Renal cortex interstitium (tissue), 15 donors: Measurements from ENCODE around the gene PLD6. TPM values are rescaled to one million over a fixed set of nuclear protein-coding genes. Genes with fewer than 3 reads are reported as not detected.
"Not testable (repeated sequence)": the region's sequence is repeated elsewhere in the genome, so short reads cannot be mapped to it uniquely, and the experiment has no call there.

Experiments
- DNase-seq, 11 donors: peaks; one replicate each; pipeline ENCODE4 v3.0.0-alpha.2; 2013; ENCODE audit warnings: low read depth in 9 of 11, low spot score in 4 of 11; ENCODE audit errors: extremely low read depth in 1 of 11
- long read RNA-seq, 16 experiments: transcript quantifications; one replicate each; lab custom pipeline, GENCODE V29; 2026
- polyA plus RNA-seq, 3 donors: library from polyadenylated mRNA; unstranded; fragments of 120-200 nt; gene quantifications; one replicate each; pipeline ENCODE4 v1.2.1, GENCODE V29; 2013; ENCODE audit not compliant: insufficient read length in 3 of 3

PLD6 gene, protein sequence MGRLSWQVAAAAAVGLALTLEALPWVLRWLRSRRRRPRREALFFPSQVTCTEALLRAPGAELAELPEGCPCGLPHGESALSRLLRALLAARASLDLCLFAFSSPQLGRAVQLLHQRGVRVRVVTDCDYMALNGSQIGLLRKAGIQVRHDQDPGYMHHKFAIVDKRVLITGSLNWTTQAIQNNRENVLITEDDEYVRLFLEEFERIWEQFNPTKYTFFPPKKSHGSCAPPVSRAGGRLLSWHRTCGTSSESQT
- 1 to 10 TPM; 3.4 to 5.2 (median 4.0) TPM for polyA plus RNA-seq
- long read RNA-seq, donor 1, result 0 reads
- long read RNA-seq, donor 2, result 0 reads
- long read RNA-seq, donor 3, partial matches to known transcripts, result 0 of 1 reads
- long read RNA-seq, donor 3, other reads (novel, unspliced or antisense), result 0 of 1 reads
- long read RNA-seq, donor 4, partial matches to known transcripts, result 0 of 1 reads
- long read RNA-seq, donor 4, other reads (novel, unspliced or antisense), result 0 of 1 reads
- long read RNA-seq, donor 5, result 0 reads
- long read RNA-seq, donor 6, partial matches to known transcripts, result 0 of 1 reads
- long read RNA-seq, donor 6, other reads (novel, unspliced or antisense), result 0 of 1 reads
- long read RNA-seq, donor 7, result 0 reads
- long read RNA-seq, donor 8, result 0 reads
- long read RNA-seq, donor 9, partial matches to known transcripts, result 0 of 1 reads
- long read RNA-seq, donor 9, other reads (novel, unspliced or antisense), result 0 of 1 reads
- long read RNA-seq, donor 10, partial matches to known transcripts, result 0 of 2 reads
- long read RNA-seq, donor 10, other reads (novel, unspliced or antisense), result 0 of 2 reads
- long read RNA-seq, donor 11, result 0 reads
- long read RNA-seq, donor 12, result 0 reads
- long read RNA-seq, donor 13, result 0 reads
- long read RNA-seq, donor 14, partial matches to known transcripts, result 0 of 1 reads
- long read RNA-seq, donor 14, other reads (novel, unspliced or antisense), result 0 of 1 reads
- long read RNA-seq, donor 15, result 0 reads
- long read RNA-seq, donor 16, partial matches to known transcripts, result 0 of 4 reads
- long read RNA-seq, donor 16, other reads (novel, unspliced or antisense), result 0 of 4 reads

- DNase-seq, result peak in 7 of 11 donors; percentile 23 to 59 (median 48)
Observed at GRCh38 chr17:17206124-17206912, at the start of gene PLD6. TSS of gene PLD6 (minus strand) at chr17:17206333. CDS start at chr17:17206286, 47 bp downstream.

GRCh38 chr17:17255689-17256088 lies 49.6 kb upstream of the PLD6 start:
- DNase-seq, result not testable (repeated sequence)

- DNase-seq, result no peak
Observed at GRCh38 chr17:17254036-17254435, 47.9 kb upstream of the PLD6 start.

- no peak for DNase-seq
Observed at GRCh38 chr17:17253406-17253805, 47.3 kb upstream of the PLD6 start.

DNA sequence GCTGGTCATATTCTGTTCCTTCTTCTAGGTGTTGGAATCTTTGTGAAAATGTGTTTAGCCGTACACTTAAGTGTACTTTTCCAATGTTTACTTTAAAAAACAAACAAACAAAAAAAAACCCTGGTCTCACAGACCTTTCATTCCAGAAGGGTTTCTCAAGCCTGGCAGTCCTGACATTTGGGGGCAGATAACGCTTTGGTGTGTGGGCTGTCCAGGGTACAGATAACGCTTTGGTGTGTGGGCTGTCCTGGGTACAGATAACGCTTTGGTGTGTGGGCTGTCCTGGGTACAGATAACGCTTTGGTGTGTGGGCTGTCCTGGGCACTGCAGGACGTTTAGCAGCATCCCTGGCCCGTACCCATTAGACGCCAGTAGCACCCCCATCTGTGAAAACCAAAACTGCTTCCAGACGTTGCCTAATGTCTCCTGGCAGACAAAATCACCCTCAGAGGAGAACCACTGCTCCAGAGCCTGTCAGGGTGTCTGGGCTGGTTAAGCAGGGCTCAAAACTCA lies 46.1 kb upstream of the PLD6 start:
- no peak for DNase-seq

DNA sequence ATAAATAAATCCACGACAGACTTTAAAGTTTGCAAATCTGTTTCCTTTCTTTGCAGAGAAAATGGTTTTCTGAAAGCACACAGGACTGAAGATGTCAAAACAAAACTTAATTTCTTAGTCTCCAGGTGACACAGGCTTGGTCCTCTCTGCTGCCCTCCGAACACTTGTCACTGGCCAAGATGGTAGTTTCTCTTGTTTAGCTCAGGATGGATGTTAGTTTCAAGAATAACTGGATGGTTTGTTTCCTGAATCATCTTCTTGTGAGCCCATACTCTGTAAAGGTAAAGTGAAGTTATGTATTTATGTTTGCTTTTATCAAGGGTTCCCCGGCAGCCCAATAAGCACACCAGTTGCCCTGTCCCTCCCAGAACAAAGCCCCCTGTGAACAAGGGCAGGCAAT lies 40.7 kb upstream of the PLD6 start:
- DNase-seq, result no peak

DNA sequence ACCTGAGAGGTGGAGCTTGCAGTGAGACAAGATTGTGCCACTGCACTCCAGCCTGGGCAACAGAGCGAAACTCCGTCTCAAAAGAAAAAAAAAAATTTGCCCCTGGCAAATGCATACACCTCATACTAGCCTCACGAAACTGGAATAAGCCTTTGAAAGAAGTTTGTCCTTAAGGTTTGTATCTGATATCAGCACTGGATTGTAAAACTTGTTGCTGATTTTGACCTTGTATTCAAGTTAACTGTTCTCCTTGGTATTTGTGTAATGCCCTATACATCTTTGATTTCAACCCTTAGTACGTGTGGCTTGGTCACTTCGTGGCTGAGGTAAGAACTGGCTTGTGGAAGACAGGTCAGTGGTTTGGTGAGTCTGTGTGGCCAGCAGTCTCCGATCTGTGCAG lies 37.0 kb upstream of the PLD6 start:
- DNase-seq, result no peak

- DNase-seq, result no peak
Observed at GRCh38 chr17:17242246-17242645, 36.1 kb upstream of the PLD6 start.

DNA sequence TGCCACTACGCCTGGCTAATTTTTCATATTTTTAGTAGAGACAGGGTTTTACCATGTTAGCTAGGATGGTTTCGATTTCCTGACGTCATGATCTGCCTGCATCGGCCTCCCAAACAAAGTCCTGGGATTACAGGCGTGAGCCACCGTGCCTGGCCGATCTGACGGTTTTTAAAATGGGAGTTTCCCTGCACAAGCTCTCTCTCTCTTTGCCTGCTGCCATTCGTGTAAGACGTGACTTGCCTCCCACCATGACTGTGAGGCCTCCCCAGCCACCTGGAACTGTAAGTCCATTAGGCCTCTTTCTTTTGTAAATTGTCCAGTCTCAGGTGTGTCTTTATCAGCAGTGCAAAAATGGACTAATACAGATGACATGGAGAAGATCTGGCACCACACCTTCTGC lies 35.5 kb upstream of the PLD6 start:
- no peak for DNase-seq

- DNase-seq, result no peak
Observed at GRCh38 chr17:17239832-17240231, 33.7 kb upstream of the PLD6 start.

GRCh38 chr17:17237026-17237799 lies 31.1 kb upstream of the PLD6 start, which contains the start of gene FLCN:
TSS of gene FLCN (minus strand) at chr17:17237168. CDS start at chr17:17228137, 9,031 bp downstream.
- DNase-seq, result peak; percentile 68 to 91 (median 83)

GRCh38 chr17:17236295-17237025 lies 30.3 kb upstream of the PLD6 start:
- DNase-seq, result peak in 1 of 11 donors; percentile 17

DNA sequence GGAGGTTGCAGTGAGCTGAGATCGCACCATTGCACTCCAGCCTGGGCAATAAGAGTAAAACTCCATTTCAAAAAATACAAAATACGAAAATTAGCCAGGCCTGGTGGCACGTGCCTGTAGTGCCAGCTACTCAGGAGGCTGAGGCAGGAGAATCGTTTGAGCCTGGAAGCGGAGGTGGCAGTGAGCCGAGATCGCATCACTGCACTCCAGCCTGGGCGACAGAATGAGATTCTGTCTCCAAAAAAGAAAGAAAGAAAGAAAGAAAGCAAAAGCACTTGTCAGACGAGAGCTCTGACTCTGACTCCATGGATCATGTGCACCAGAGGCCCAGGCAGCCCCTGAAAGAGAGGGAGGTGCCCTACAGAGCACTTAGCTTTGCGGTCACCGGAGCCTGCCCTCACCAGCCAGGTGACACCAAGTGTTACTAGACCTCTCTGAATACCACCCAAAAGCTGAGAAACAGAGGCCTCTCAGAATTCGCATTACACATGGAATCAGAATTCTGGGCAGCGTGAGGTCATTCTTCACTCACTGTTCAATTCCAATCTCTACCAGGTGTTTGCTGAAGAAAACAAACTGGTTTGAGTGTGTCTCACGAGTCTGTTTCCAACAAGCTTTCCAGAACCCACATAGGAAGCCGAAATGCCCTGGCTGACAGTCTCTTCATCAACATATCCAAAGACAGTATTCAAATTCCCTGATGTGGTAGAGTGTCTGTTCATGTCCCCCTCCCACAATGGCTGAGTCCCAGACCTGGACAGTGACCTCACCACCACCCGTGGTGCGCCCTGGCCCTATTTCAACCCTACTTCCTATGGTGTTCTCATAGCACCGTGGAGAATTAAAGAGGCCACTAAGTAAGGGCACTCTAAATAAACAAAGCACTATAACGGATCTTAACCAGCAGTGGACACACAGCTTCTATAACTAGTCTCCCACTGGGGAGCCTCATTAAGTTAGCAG lies 29.4 kb upstream of the PLD6 start:
- no peak for DNase-seq

DNA sequence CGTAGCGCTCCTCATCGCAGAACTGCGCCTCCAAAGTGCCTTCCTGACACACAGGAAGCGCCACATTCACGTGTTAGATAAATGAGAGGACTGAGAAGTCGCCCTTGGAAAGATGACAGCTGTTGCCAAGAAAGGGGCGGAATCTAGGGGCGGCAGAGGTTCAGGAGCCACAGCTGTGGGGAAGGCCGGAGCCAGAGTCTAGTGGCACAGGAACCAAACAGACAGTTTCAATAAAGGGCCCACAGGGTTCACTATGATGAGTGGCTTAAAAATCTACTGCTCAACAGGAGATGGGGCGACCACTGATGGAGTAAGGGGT lies 26.1 kb upstream of the PLD6 start:
- no peak for DNase-seq

DNA sequence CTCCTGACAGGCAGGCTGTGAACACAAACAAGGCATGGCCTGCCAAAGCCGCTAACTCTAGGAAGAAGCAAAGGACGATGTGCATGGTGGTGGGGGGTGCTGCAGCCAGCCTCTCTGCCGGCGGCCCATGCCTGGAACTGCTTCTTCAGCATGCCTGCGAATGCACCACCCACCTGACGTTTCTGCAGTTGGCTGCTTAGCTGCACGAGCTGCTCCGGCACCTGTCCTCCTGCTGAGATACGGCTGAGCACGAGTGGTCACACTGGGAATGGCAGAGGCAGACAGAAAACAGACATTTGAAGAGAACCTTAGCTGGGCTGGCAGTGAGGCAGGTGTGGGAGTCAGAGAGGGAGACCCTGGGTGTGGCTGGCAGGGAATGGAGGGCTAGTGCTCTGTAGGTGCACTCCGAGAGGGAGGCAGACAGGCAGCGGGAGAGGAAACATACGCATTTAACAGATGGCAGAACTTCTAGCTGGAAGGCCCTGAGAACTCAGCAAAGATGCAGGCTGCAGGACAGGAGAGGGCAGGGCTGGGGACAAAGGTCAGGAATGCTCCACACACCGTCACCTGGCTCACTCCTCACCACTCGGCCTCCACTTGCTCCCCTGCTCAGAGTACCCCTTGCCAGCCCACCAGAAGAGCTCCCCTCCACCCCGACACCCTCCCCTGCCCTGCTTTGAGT lies 25.6 kb upstream of the PLD6 start:
- no peak for DNase-seq
